ENCODE results near the gene DAZAP1.

The DAZAP1 gene

GRCh38 chr19:1460033-1460995 lies 52.9 kb downstream of the DAZAP1 start:
- no peak for DNase-seq

DNA sequence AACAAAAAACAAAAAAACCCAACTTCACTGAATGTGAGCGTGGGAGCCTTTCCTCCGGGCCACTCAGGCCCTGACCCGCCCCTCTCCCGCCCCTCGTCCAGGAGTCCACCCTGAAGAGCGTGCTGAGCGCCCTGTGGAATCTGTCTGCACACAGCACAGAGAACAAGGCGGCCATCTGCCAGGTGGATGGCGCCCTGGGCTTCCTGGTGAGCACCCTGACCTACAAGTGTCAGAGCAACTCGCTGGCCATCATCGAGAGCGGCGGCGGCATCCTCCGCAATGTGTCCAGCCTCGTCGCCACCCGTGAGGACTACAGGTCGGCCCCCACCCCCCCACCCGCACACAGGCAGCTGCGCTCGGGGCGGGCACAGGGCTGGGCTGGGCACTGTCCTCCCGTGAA lies 54.5 kb downstream of the DAZAP1 start:
- DNase-seq: no peak

- no peak for DNase-seq
Observed at GRCh38 chr19:1465191-1466016, 58.0 kb downstream of the DAZAP1 start.

- no peak for DNase-seq
Observed at GRCh38 chr19:1466018-1466460, 58.7 kb downstream of the DAZAP1 start.

GRCh38 chr19:1466461-1467214 lies 59.3 kb downstream of the DAZAP1 start:
- DNase-seq: no peak

DNA sequence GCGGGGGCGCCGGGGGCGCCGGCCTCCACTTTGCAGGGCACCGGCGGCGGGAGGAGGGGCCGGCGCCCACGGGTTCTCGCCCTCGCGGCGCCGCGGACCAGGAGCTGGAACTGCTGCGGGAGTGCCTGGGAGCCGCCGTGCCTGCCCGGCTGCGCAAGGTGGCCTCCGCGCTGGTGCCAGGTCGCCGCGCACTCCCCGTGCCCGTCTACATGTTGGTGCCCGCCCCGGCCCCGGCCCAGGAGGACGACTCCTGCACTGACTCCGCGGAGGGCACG lies 59.8 kb downstream of the DAZAP1 start:
- DNase-seq: no peak

DNA sequence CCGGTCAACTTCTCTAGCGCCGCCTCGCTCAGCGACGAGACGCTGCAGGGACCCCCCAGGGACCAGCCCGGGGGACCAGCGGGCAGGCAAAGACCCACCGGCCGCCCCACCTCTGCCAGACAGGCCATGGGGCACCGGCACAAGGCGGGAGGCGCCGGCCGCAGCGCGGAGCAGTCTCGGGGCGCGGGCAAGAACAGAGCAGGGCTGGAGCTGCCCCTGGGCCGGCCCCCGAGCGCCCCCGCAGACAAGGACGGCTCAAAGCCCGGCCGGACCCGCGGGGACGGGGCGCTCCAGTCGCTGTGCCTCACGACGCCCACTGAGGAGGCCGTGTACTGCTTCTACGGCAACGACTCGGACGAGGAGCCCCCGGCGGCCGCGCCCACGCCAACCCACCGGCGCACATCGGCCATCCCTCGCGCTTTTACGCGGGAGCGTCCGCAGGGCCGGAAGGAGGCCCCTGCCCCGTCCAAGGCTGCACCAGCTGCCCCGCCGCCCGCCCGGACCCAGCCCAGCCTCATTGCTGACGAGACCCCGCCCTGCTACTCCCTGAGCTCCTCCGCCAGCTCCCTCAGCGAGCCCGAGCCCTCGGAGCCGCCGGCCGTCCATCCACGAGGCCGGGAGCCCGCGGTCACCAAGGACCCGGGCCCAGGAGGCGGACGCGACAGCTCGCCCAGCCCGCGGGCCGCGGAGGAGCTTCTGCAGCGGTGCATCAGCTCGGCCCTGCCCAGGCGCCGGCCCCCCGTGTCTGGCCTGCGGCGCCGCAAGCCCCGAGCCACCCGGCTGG lies 60.3 kb downstream of the DAZAP1 start:
- no peak for DNase-seq

DNA sequence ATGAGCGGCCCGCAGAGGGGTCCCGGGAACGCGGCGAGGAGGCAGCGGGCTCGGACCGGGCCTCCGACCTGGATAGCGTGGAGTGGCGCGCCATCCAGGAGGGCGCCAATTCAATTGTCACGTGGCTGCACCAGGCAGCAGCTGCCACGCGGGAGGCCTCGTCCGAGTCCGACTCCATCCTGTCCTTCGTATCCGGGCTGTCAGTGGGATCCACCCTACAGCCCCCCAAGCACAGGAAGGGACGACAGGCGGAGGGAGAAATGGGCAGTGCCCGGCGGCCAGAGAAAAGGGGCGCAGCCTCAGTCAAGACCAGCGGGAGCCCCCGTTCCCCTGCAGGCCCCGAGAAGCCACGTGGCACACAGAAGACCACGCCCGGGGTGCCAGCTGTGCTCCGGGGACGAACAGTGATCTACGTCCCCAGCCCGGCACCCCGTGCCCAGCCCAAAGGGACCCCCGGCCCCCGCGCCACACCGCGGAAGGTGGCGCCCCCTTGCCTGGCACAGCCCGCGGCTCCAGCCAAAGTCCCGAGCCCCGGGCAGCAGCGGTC lies 61.0 kb downstream of the DAZAP1 start:
- DNase-seq: no peak

DNA sequence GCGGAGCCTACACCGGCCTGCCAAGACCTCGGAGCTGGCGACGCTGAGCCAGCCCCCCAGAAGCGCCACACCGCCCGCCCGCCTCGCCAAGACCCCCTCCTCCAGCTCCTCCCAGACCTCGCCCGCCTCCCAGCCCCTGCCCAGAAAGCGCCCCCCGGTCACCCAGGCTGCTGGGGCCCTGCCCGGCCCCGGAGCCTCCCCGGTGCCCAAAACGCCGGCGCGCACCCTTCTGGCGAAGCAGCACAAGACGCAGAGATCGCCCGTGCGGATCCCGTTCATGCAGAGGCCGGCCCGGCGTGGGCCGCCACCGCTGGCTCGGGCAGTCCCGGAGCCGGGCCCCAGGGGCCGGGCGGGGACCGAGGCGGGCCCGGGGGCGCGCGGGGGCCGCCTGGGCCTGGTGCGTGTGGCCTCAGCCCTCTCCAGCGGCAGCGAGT lies 61.5 kb downstream of the DAZAP1 start:
- no peak for DNase-seq

DNA sequence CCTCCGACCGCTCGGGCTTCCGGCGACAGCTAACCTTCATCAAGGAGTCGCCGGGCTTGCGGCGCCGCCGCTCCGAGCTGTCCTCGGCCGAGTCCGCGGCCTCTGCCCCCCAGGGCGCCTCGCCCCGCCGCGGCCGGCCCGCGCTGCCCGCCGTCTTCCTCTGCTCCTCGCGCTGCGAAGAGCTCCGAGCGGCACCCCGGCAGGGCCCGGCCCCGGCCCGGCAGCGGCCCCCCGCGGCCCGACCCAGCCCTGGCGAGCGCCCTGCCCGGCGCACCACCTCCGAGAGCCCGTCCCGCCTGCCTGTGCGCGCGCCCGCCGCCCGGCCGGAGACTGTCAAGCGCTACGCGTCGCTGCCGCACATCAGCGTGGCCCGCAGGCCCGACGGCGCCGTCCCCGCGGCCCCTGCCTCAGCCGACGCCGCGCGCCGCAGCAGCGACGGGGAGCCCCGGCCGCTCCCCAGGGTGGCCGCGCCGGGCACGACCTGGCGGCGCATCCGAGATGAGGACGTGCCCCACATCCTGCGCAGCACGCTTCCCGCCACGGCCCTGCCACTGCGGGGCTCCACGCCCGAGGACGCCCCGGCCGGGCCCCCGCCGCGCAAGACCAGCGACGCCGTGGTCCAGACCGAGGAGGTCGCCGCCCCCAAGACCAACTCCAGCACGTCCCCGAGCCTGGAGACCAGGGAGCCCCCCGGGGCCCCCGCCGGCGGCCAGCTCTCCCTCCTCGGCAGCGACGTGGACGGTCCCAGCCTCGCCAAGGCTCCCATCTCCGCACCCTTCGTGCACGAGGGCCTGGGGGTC lies 62.1 kb downstream of the DAZAP1 start:
- DNase-seq: no peak

DNA sequence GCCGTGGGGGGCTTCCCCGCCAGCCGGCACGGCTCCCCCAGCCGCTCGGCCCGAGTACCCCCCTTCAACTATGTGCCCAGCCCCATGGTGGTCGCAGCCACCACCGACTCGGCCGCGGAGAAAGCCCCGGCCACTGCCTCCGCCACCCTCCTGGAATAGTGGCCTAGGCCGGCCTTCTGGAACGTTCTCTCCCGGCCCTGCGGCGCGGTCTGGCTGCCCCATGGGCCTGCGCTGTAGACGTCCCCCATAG lies 62.6 kb downstream of the DAZAP1 start:
- DNase-seq: no peak

DNA sequence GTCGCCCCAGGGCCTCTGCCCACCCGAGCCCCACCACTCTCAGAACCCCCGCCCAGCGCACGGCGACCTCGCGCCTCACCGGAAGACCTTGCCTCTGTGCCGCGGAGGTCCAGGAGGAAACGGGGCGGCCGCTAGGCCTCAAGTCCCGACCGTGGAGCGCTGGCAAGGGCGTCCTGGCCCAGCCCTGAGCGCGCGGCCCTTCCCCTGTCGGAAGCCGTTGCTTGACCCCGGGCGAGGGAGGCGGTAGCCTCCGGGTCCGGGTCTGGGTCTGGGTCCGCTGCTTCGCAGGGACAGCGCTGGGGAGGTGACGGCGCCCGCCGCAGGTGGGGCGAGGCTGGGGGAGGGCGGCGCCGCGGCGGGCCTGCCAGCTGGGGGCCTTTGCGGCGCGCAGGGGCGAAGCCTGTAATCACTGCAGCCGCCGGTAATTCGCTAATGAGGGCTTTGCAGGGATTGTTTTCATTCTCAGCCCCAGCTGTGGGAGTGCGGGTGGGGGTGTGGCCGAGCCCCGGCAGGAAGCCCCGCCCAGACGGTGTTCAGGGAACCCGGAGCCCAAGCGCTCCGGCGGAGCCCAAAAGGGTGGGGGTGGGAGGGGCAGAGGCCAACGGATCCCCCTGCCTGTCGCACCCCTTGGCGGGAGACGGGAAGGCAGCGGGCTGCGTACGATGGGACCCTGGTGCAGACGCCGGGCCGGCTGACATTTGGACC lies 63.1 kb downstream of the DAZAP1 start:
- peak; percentile 45 to 56 for DNase-seq

DNA sequence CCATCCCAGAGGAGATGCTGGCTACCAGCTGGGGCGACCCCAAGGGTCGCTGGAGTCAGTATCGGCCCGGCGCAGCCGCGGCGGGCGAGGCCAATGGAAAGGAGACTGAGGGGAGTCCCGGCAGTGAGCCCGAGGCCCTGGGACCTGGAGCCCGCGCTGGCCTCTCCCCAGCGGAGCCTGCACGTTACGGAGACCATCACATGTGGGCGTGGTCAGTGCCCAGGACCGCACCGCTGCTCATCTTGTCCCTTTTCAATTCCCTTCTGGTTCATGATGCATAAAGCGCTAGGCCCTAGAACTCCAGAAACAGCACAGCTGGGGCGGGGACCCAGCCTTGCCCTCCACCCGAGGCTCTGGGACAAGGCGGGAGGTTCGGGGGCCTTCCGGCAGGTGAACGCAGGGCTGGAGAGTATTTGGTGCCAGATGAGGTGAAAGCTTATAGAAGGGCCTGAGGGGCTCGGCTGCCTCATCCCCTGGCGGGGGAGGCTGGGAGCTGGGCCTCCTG lies 63.7 kb downstream of the DAZAP1 start:
- DNase-seq: peak; percentile 60 to 66

DNA sequence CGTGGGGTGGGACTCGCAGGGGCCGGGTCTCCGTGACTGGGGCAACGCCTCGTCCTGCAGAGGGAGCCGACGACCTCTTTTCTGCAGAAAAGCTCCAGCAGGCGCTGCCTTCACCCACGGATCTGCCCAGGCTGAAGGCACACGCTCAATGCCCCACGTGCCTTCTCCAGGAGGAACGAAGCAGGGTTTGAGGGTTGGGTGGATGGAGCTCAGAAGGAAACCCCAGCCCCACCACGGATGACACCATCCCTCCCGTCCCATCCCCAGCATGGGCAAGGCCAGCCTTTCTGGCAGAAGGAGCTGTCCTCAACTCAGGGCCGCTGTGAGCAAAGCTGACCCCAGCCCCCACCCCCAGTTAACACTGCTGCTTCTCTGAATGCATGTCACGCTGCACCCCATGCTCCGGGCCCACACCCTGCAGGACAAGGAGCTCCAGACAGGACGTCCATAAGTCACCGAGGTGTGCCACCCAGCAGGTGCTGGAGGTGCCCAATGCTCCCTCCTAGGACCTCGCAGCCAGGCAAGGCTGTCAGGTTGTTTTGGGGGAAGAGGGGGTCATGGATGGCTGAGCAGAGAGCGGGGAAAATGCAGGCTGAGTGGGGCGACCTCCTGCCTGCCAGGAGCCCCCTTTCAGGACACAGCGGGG lies 64.3 kb downstream of the DAZAP1 start:
- DNase-seq: no peak

DNA sequence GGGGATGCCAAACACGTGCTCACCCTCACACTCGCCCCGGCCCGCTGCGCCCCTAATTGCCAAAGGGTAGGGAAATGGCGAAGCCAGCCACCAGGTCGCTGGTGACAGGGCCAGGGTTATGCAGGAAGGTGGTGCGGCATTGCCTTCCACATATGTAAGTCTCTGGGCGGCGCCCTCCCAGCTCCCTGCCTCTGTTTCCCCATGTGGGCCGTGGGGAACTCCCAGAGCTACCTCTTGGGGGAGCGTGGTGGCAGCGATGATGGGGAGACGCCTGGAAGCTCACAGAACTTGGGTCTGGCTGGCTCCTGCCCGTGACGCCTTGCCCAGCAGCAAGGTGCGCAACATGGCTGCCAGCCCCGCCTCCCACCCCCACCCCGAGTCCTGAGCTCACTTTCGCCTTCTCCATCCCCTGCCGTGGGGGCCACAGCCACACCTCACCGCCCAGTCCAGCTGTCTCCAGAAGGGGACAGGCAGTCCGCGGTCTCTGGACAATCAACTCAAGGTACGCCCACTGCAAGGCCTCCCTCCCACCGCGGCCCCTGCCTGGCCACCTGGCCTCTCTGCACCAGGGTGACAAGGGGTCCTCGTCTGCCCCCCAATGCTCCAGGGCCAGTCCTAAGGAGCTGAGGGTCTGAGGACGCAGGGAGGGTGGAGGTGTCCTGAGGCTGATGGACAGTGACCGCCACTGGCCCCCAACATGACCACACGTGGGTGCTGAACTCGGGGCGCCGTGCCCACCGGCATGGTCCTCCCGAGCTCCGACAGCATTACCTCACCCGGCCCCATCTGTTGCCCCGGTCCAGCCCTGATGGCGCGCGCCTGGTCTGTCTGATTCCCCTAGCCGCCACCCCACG lies 65.1 kb downstream of the DAZAP1 start:
- DNase-seq: no peak

GRCh38 chr19:1473085-1473851 lies 65.9 kb downstream of the DAZAP1 start:
- DNase-seq: no peak

DNA sequence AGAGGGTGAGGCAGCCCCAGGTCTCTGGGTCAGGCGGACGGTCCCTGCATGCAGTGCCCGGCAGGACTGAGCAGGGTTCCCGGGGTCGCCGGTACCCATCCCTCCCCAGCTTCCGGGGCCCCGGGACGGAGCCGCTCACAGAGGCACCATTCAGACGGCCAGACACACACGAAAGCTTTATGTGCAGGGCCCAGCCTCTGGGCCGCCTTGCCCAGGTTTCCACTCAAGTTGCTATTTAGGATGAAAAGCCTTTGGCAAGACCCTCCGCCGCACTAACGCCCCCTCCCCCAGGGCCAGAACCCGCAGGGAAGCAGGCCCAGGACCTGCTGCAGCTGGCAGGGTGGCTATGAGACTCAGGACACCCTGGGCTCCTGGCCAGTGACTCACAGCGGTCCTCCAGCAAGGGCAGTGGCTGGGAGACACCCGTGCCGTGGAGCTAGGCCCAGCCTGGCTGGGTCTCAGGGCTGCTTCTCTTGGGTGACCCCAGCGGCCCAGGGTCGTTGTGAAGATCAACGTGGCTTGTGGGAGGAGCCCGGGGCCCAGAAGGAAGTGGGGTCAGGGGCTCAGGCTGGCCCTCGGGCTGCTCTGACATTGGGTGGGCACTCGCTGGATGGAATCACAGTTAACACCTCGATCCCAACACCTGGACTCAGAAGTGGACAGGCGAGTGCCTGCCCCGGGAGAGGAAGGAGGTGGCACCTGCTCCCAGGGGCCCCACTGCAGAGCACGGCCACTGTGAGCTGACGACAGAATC lies 66.8 kb downstream of the DAZAP1 start:
- no peak for DNase-seq

All from SHP77 (cell line).